Neural progenitor cell (in vitro differentiated cells): ENCODE data around the gene EIF6.

ENCODE experiments used
- CTCF ChIP-seq: fragments of 200-600 bp; sonication (generic); IDR thresholded peaks from 2 replicates; pipeline ENCODE4 v1.5.1; 2017; ENCODE audit warnings: antibody characterized with exemption, mild to moderate bottlenecking
- EZH2 ChIP-seq: fragments of 200-600 bp; sonication (generic); IDR thresholded peaks from 2 replicates; pipeline ENCODE4 v1.6.1; 2017; ENCODE audit warnings: antibody characterized with exemption, mild to moderate bottlenecking, moderate library complexity

GRCh38 chr20:35284267-35284991, at the start of gene EIF6:
- TF ChIP-seq EZH2, result no peak
- no peak for TF ChIP-seq CTCF
